CD4-positive, alpha-beta T cell (primary cell): Measurements from ENCODE around the gene VPS13D. TPM values are rescaled to one million over a fixed set of nuclear protein-coding genes. Genes with fewer than 3 reads are reported as not detected.

Experiments
- ATAC-seq: fragments of 200-7000 bp; cut with Tn5 transposase; one replicate; pipeline ENCODE4 v1.10.0; 2022; ENCODE audit warnings: mild to moderate bottlenecking; ENCODE audit not compliant: poor library complexity
- CTCF ChIA-PET: fragments of 350-600 bp; sonication (Branson Sonifier 250); formaldehyde crosslinking; loops from one replicate; lab custom pipeline; 2021; ENCODE audit warnings: antibody characterized with exemption, inconsistent platforms; lab: Charles Lee
- POLR2A ChIA-PET: fragments of 350-600 bp; sonication (Branson Sonifier 250); formaldehyde crosslinking; loops from one replicate; lab custom pipeline; 2021; ENCODE audit warnings: antibody characterized with exemption, inconsistent platforms; lab: Charles Lee
- DNase-seq, 14 experiments: peaks; one replicate each; pipeline ENCODE4 v3.0.0-alpha.2; 2013 to 2020; ENCODE audit warnings: mixed read lengths in 2 of 14
- H3K27ac ChIP-seq, 2 donors: one replicate each; pipeline versions ENCODE4 v1.5.1 to v1.7.0; 2013; ENCODE audit warnings: low read length in 2 of 2, low read depth in 1 of 2, mild to moderate bottlenecking in 1 of 2
- H3K27me3 ChIP-seq, 2 experiments: 1 replicate in 1 of 2; 2 replicates in 1 of 2; pipeline versions ENCODE4 v1.6.1 to v1.7.0; 2013; ENCODE audit warnings: low read length in 2 of 2, control low read depth in 1 of 2, mild to moderate bottlenecking in 1 of 2, moderate library complexity in 1 of 2; ENCODE audit not compliant: insufficient read depth in 2 of 2, control insufficient read depth in 1 of 2
- H3K36me3 ChIP-seq: one replicate; pipeline ENCODE4 v1.6.1; 2013; ENCODE audit warnings: low read length, control low read depth; ENCODE audit not compliant: insufficient read depth
- H3K4me1 ChIP-seq: one replicate; pipeline ENCODE4 v1.6.1; 2013; ENCODE audit warnings: low read length, control low read depth; ENCODE audit not compliant: insufficient read depth
- H3K4me3 ChIP-seq: one replicate; pipeline ENCODE4 v1.5.1; 2013; ENCODE audit warnings: mild to moderate bottlenecking, low read length, moderate library complexity
- H3K9me3 ChIP-seq, 2 experiments: 1 replicate in 1 of 2; 2 replicates in 1 of 2; pipeline versions ENCODE4 v1.6.1 to v1.7.0; 2013; ENCODE audit warnings: low read length in 2 of 2, mild to moderate bottlenecking in 2 of 2, control low read depth in 1 of 2, moderate library complexity in 1 of 2; ENCODE audit not compliant: control insufficient read depth in 1 of 2, insufficient read depth in 1 of 2
- H3K27ac Mint-ChIP-seq: one replicate; pipeline ENCODE4 v1.8.0; 2020; ENCODE audit warnings: mixed read lengths
- H3K27me3 Mint-ChIP-seq: one replicate; pipeline ENCODE4 v1.8.0; 2021; ENCODE audit warnings: mixed read lengths
- H3K36me3 Mint-ChIP-seq: one replicate; pipeline ENCODE4 v1.8.0; 2021; ENCODE audit warnings: low read depth, mixed read lengths
- H3K4me1 Mint-ChIP-seq: one replicate; pipeline ENCODE4 v1.8.0; 2021; ENCODE audit warnings: low read depth, mixed read lengths
- H3K4me3 Mint-ChIP-seq: one replicate; pipeline ENCODE4 v1.8.0; 2020; ENCODE audit warnings: mild to moderate bottlenecking, mixed read lengths
- H3K9me3 Mint-ChIP-seq: one replicate; pipeline ENCODE4 v1.8.0; 2020; ENCODE audit warnings: mixed read lengths
- CTCF ChIP-seq: fragments of 200-600 bp; IDR thresholded peaks from one replicate; pipeline ENCODE4 v1.8.0; 2022; ENCODE audit warnings: antibody characterized with exemption, mild to moderate bottlenecking
- intact Hi-C, 2 experiments: fragments of 100-400 bp; cut with DNase I in 1 of 2; cut with micrococcal nuclease in 1 of 2; formaldehyde crosslinking; loops; one replicate each; pipeline versions ENCODE4 v1.15.1 to v1.9.0; 2023 to 2025; cut with DNase I, micrococcal nuclease
- total RNA-seq, 174 experiments: library from RNA in 2 of 174; stranded (reverse) in 2 of 174; gene quantifications; one replicate each; pipeline ENCODE4 v1.2.3 and lab custom pipeline; 2021 to 2026

Gene VPS13D
- total RNA-seq, 2 experiments from 2014 or later, result 63.0 to 67.3 TPM

- DNase-seq, result no peak
- peaks cover 67% of the 10 kb centered on the region for H3K4me1 ChIP-seq
- H3K4me1 Mint-ChIP-seq, result peaks cover 96% of the 10 kb centered on the region
- H3K9me3 Mint-ChIP-seq, result no peaks in the 10 kb centered on the region
- H3K27ac Mint-ChIP-seq, result peak overlapping the region; percentile 88
- no peaks in the 10 kb centered on the region for H3K27me3 Mint-ChIP-seq
- no peaks in the 10 kb centered on the region for H3K9me3 ChIP-seq
- intact Hi-C loops, result loop anchor here in 1 of 2 experiments (10.0 kb wide), 1 partner anchor 140 kb away; the partner anchor contains the start of gene DHRS3
- no peak for ATAC-seq
- no peaks in the 10 kb centered on the region for H3K27me3 ChIP-seq
- H3K27ac ChIP-seq, result peak overlapping the region; percentile 25 to 31
- TF ChIP-seq CTCF, result no peak
- POLR2A ChIA-PET, result interaction anchor here (0.9 to 7.3 kb wide), 8 partner anchors 21 to 143 kb away, joined by 3 to 68 read pairs (median 4); partner anchors contain the start of gene DHRS3
- H3K4me3 ChIP-seq, result no peak overlapping the region
- H3K36me3 Mint-ChIP-seq, result no peaks in the 10 kb centered on the region
- CTCF ChIA-PET, result no interaction called here
- H3K36me3 ChIP-seq, result peaks cover 2% of the 10 kb centered on the region
- H3K4me3 Mint-ChIP-seq, result peak overlapping the region; percentile 16
Observed at GRCh38 chr1:12475101-12475500, 245.3 kb downstream of the VPS13D start.

GRCh38 chr1:12475530-12475934 lies 245.7 kb downstream of the VPS13D start:
- ATAC-seq (no peak), DNase-seq (peak in 1 of 14 experiments; percentile 57)
- H3K4me1 Mint-ChIP-seq, result peaks cover 96% of the 10 kb centered on the region
- CTCF ChIA-PET, result no interaction called here
- H3K9me3 ChIP-seq, result no peaks in the 10 kb centered on the region
- intact Hi-C loops, result loop anchor here in 1 of 2 experiments (10.0 kb wide), 1 partner anchor 139 kb away; the partner anchor contains the start of gene DHRS3
- H3K4me1 ChIP-seq, result peaks cover 69% of the 10 kb centered on the region
- no peak overlapping the region for H3K4me3 ChIP-seq
- peak overlapping the region; percentile 88 for H3K27ac Mint-ChIP-seq
- H3K27ac ChIP-seq, result peak overlapping the region; percentile 25 to 31
- TF ChIP-seq CTCF, result no peak
- no peaks in the 10 kb centered on the region for H3K9me3 Mint-ChIP-seq
- H3K4me3 Mint-ChIP-seq, result peak overlapping the region; percentile 16
- peaks cover 2% of the 10 kb centered on the region for H3K36me3 ChIP-seq
- H3K27me3 ChIP-seq, result no peaks in the 10 kb centered on the region
- H3K36me3 Mint-ChIP-seq, result no peaks in the 10 kb centered on the region
- POLR2A ChIA-PET, result interaction anchor here (0.9 to 7.3 kb wide), 7 partner anchors 21 to 143 kb away, joined by 3 to 68 read pairs (median 5); partner anchors contain the start of gene DHRS3
- no peaks in the 10 kb centered on the region for H3K27me3 Mint-ChIP-seq

- Mint-ChIP-seq H3K36me3 (no peaks in the 10 kb centered on the region), H3K9me3 (no peaks in the 10 kb centered on the region), H3K27me3 (no peaks in the 10 kb centered on the region), H3K4me1 (peaks cover 99% of the 10 kb centered on the region), H3K27ac (peak overlapping the region; percentile 88), H3K4me3 (peak overlapping the region; percentile 16)
- Histone ChIP-seq H3K27ac (peak overlapping the region in 1 of 2 donors; percentile 31), H3K36me3 (peaks cover 2% of the 10 kb centered on the region), H3K4me1 (peaks cover 72% of the 10 kb centered on the region), H3K9me3 (no peaks in the 10 kb centered on the region), H3K27me3 (no peaks in the 10 kb centered on the region), H3K4me3 (no peak overlapping the region)
- ChIA-PET CTCF (no interaction called here), POLR2A (interaction anchor here (1.0 to 7.3 kb wide), 6 partner anchors 21 to 142 kb away, joined by 3 to 68 read pairs (median 4); partner anchors contain the start of gene DHRS3)
- intact Hi-C loops, result loop anchor here (2.0 to 10.0 kb wide), 2 partner anchors 19 to 139 kb away; partner anchors contain the start of gene DHRS3 (in 1 of the 2)
- TF ChIP-seq CTCF, result no peak
- ATAC-seq, result no peak
- DNase-seq, result peak in 3 of 14 experiments; percentile 29 to 54 (median 37)
Observed at GRCh38 chr1:12475947-12476346, 246.1 kb downstream of the VPS13D start.
